HG03432 (cell line): ENCODE data around the gene TOR4A.
"Not testable (repeated sequence)": the region's sequence is repeated elsewhere in the genome, so short reads cannot be mapped to it uniquely, and the experiment has no call there.

Experiments
- ATAC-seq: cut with Tn5 transposase; IDR thresholded peaks from one replicate; pipeline ENCODE4 v1.9.1; 2021; ENCODE audit warnings: mild to moderate bottlenecking, moderate library complexity; ENCODE audit not compliant: unreplicated experiment

Gene TOR4A

GRCh38 chr9:137251490-137252268 is 25.8 kb upstream of the TOR4A start:
- no peak for ATAC-seq

- no peak for ATAC-seq
Measured at GRCh38 chr9:137252555-137253506, 24.7 kb upstream of the TOR4A start.

DNA sequence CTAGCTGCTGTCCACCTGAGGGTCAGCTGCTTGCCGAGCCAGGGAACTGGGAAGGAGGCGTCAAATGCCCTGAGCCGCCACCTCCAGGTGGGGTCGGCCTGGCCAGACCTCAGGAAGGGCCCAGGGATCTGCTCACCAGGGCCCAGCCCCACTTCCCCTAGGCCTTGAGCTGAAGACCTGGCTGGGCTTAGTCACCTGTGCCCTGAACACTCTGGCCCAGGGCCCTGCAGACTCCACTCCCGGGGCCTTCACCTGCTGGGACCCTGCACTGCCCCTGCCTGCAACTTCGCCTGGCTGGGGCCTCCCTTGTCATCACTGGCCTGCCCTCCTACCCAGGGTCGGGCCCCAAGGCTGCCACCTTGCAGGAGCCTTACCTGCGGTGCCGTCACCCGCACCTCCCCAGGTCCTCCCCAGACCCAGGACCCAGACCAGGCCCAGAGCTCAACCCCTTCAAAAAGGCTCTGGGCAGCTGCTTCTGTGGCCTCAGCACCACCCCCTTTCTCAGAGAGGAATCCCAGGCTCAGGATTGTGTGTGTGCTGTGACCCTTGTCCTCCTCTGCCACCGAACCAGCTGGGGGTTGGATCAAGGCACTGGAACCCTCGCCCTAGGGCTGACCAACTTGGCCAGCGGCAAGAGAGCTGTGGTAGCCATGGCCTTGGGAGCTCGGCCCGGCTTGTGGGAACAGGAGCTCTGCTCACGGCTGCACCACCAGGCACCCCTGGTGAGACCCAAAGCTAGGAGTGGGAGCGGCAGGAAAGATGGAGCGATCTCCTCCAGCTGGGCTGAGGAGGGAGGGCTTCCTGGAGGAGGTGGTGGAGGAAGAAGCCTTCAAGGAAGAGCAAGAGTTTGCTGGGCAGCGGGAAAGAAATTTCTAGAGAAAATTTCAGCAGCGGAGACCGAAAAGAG is 23.6 kb upstream of the TOR4A start:
- no peak for ATAC-seq

GRCh38 chr9:137254624-137255447 is 22.7 kb upstream of the TOR4A start, which contains the start of gene NELFB:
TSS of gene NELFB (plus strand) at chr9:137255327.
- peak; percentile 75 for ATAC-seq

- no peak for ATAC-seq
Measured at GRCh38 chr9:137255448-137256114, 21.9 kb upstream of the TOR4A start.

DNA sequence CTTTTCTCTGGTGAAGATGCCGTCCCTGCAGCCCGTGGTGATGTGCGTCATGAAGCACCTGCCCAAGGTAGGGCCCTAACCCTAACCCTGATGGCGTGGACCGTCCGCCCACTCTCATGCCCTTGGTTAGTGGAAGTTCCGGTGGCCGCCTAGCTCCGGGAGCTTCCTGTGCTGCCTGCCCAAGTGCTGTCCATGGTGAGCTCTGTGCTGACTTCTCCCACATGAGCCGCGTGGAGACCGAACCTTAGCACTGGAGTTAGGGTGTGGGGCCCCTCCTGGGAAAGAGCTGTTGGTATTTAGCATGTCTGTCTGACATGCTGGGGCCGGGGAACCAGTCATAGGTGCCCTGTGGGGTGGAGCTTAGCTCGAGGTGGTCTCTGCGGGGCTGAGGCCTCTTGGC is 21.2 kb upstream of the TOR4A start:
- no peak for ATAC-seq

GRCh38 chr9:137256856-137257255 is 20.7 kb upstream of the TOR4A start:
- no peak for ATAC-seq

GRCh38 chr9:137262173-137262908 is 15.2 kb upstream of the TOR4A start:
- not testable (repeated sequence) for ATAC-seq

GRCh38 chr9:137262909-137263285 is 14.6 kb upstream of the TOR4A start:
- ATAC-seq = no peak

- no peak for ATAC-seq
Measured at GRCh38 chr9:137263506-137263905, 14.0 kb upstream of the TOR4A start.

- ATAC-seq = no peak
Measured at GRCh38 chr9:137264067-137264466, 13.5 kb upstream of the TOR4A start.

DNA sequence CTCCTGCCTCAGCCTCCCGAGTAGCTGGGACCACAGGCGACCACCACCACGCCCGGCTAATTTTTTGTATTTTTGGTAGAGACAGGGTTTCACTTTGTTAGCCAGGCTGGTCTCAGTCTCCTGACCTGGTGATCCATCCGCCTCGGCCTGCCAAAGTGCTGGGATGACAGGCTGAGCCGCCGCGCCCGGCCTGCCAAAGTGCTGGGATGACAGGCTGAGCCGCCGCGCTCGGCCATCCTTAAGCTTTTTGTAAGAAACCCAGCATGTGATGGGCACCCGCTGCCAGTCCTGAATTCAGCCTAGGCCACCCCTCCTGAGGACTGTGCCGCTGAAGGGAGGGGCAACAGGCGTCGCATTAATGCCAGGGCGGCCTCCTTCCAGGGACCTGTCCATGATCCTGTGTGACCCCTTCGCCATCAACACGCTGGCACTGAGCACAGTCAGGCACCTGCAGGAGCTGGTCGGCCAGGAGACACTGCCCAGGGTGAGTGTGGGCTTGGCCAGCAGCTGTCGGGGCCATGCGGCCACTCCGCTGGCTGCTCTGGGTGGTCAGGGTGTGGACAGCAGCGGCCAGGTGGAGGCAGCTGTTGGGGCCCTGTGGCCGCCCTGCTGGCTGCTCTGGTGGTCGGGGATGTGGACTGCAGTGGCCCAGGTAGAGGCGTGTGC is 11.9 kb upstream of the TOR4A start:
- ATAC-seq = no peak

DNA sequence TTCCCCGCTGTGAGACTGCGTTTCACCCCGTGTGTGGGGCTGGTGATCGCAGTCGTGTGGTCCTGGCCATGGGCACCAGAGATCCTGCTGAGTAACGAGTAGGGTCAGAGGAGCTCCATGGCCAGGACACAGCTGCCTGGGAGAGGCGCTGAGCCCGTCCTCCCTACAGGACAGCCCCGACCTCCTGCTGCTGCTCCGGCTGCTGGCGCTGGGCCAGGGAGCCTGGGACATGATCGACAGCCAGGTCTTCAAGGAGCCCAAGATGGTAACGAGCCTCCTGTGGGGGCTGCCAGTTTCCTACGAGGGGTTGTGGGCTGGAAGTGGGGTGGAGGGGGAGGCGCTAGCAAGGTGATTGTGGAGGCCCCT is 11.4 kb upstream of the TOR4A start:
- no peak for ATAC-seq

- no peak for ATAC-seq
Measured at GRCh38 chr9:137266585-137267453, 10.7 kb upstream of the TOR4A start.

- ATAC-seq = no peak
Measured at GRCh38 chr9:137267933-137268355, 9.6 kb upstream of the TOR4A start.

- no peak for ATAC-seq
Measured at GRCh38 chr9:137268538-137269201, 8.9 kb upstream of the TOR4A start.
